HepG2 (cell line): ENCODE data around the gene ZNF213. TPM values are rescaled to one million over a fixed set of nuclear protein-coding genes. Genes with fewer than 3 reads are reported as not detected.

Experiments used
- GFI1 ChIP-seq: sonication (generic); formaldehyde crosslinking; IDR thresholded peaks from 2 replicates; pipeline ENCODE4 v1.5.0; 2020; ENCODE audit warnings: missing genetic modification reagents, mild to moderate bottlenecking, borderline replicate concordance
- HDAC1 ChIP-seq: sonication (generic); formaldehyde crosslinking; IDR thresholded peaks from 2 replicates; pipeline ENCODE4 v1.5.1; 2020; ENCODE audit warnings: mild to moderate bottlenecking, missing genetic modification reagents
- ZFY ChIP-seq: sonication (generic); formaldehyde crosslinking; IDR thresholded peaks from 2 replicates; pipeline ENCODE4 v1.4.0; 2020; ENCODE audit warnings: missing genetic modification reagents
- ZMYM2 ChIP-seq: sonication (generic); formaldehyde crosslinking; IDR thresholded peaks from 2 replicates; pipeline ENCODE4 v1.8.0; 2022; ENCODE audit warnings: mild to moderate bottlenecking, missing genetic modification reagents
- polyA plus RNA-seq, 8 experiments: library from polyadenylated mRNA; depleted of rRNA in 3 of 8; stranded (reverse) in 7 of 8; unstranded in 1 of 8; fragments of >200 nt; fragmentation: Illumina TruSeq in 4 of 8; extraction: Trizol in 4 of 8; gene quantifications; 2 replicates each; pipeline versions ENCODE4 v1.2.1 to v1.2.3, GENCODE V29; 2011 to 2016; ENCODE audit warnings: low read depth in 4 of 8, missing spikeins in 1 of 8, mixed read lengths in 1 of 8; ENCODE audit not compliant: insufficient read depth in 1 of 8
- total RNA-seq, 5 experiments: library from RNA; depleted of rRNA; stranded (reverse); fragments of >200 nt; fragmentation: Illumina TruSeq; extraction: Trizol; gene quantifications; 2 replicates each; pipeline ENCODE4 v1.2.3, GENCODE V29; 2016; ENCODE audit warnings: low read depth in 1 of 5
- TF ChIP-seq, protein P1 (sequence below): IDR thresholded peaks from 2 replicates; pipeline ENCODE4 v1.6.1; 2016
- TF ChIP-seq, protein P2 (sequence below), 2 experiments: sonication (generic) in 1 of 2; formaldehyde crosslinking in 1 of 2; IDR thresholded peaks; 2 replicates each; pipeline versions ENCODE4 v1.4.0 to v1.6.1; 2018 to 2020; ENCODE audit warnings: missing genetic modification reagents in 2 of 2, borderline replicate concordance in 1 of 2, low read depth in 1 of 2, mild to moderate bottlenecking in 1 of 2, missing biosample characterization in 1 of 2
- TF ChIP-seq, protein P3 (sequence below): sonication (generic); formaldehyde crosslinking; IDR thresholded peaks from 2 replicates; pipeline ENCODE4 v1.5.1; 2020; ENCODE audit warnings: mild to moderate bottlenecking, moderate library complexity, missing genetic modification reagents
- TF ChIP-seq, protein P4 (sequence below): IDR thresholded peaks from 2 replicates; pipeline ENCODE4 v1.6.1; 2012; ENCODE audit warnings: inconsistent platforms
- TF ChIP-seq, protein P5 (sequence below): sonication (generic); formaldehyde crosslinking; IDR thresholded peaks from 2 replicates; pipeline ENCODE4 v1.8.0; 2022; ENCODE audit warnings: mild to moderate bottlenecking, missing genetic modification reagents; ENCODE audit not compliant: insufficient replicate concordance
- TF ChIP-seq, protein P6 (sequence below): sonication (generic); formaldehyde crosslinking; IDR thresholded peaks from 2 replicates; pipeline ENCODE4 v1.5.0; 2020; ENCODE audit warnings: mild to moderate bottlenecking, missing genetic modification reagents, moderate library complexity
- TF ChIP-seq, protein P7 (sequence below): IDR thresholded peaks from 2 replicates; pipeline ENCODE4 v1.6.1; 2016; ENCODE audit warnings: missing compliant biosample characterization, missing genetic modification reagents, borderline replicate concordance
- TF ChIP-seq, protein P8 (sequence below), 2 experiments: sonication (generic) in 1 of 2; formaldehyde crosslinking in 1 of 2; IDR thresholded peaks; 2 replicates each; pipeline versions ENCODE4 v1.5.1 to v1.6.1; 2011 to 2020; ENCODE audit warnings: borderline replicate concordance in 1 of 2, low read depth in 1 of 2, low read length in 1 of 2, mild to moderate bottlenecking in 1 of 2, missing genetic modification reagents in 1 of 2, moderate library complexity in 1 of 2

The ZNF213 gene
- total and polyA plus RNA-seq, 2 of the 13 experiments (the other 11 are each of a cell fraction or from before 2014, with no cell fraction given), result 0.59 to 0.97 TPM

DNA sequence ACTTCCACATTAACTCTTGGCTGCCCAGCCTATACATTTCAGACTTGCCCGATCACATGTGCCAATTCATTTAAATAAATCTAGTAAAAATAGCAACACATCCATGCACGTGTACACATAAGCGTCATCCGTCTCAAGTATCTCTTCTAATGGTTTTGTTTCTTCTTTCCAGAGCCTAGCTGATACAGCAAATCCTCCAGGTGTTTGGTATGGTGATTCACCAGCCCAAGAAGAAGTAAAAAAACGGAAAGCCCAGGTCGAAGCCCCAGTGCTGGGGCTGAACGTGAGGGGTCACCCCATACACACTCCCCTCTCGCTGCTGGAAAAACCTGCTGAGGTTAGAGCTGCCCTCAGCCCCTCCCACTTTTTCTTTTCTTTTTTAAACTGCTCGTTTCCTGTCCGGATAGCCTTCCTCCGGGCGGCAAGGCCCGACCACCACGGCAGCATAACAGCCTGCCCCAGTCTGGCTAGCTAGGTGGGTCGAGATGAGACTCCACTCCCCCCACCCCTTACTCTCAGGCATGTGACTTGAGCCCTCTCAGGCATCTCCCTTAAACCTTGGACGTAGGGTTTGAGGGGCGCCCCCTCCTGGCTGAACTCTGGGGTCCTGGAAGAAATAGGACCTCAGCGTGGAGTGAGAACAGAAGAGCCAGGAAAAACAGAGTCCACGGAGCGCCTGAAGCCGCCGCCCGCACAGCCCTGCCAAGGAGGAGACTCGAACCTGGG, 39.2 kb downstream of the ZNF213 start (continued):
- TF ChIP-seq, protein P1, sequence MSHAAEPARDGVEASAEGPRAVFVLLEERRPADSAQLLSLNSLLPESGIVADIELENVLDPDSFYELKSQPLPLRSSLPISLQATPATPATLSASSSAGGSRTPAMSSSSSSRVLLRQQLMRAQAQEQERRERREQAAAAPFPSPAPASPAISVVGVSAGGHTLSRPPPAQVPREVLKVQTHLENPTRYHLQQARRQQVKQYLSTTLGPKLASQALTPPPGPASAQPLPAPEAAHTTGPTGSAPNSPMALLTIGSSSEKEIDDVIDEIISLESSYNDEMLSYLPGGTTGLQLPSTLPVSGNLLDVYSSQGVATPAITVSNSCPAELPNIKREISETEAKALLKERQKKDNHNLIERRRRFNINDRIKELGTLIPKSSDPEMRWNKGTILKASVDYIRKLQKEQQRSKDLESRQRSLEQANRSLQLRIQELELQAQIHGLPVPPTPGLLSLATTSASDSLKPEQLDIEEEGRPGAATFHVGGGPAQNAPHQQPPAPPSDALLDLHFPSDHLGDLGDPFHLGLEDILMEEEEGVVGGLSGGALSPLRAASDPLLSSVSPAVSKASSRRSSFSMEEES (CRISPR knock-in tag), result peak; percentile 65
- TF ChIP-seq ZMYM2 (peak; percentile 60; the same call in 1 of the 2 replicates), GFI1 (CRISPR knock-in tag) (peak; percentile 45; the same call in 1 of the 2 replicates), HDAC1 (CRISPR knock-in tag) (peak; percentile 30; the same call in 1 of the 2 replicates), ZFY (CRISPR knock-in tag) (peak; percentile 9; the same call in 1 of the 2 replicates)
- TF ChIP-seq, protein P2, sequence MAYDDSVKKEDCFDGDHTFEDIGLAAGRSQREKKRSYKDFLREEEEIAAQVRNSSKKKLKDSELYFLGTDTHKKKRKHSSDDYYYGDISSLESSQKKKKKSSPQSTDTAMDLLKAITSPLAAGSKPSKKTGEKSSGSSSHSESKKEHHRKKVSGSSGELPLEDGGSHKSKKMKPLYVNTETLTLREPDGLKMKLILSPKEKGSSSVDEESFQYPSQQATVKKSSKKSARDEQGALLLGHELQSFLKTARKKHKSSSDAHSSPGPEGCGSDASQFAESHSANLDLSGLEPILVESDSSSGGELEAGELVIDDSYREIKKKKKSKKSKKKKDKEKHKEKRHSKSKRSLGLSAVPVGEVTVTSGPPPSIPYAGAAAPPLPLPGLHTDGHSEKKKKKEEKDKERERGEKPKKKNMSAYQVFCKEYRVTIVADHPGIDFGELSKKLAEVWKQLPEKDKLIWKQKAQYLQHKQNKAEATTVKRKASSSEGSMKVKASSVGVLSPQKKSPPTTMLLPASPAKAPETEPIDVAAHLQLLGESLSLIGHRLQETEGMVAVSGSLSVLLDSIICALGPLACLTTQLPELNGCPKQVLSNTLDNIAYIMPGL (CRISPR knock-in tag; IDR thresholded peaks at IDR 0.05; ENCODE audit: borderline replicate concordance in 1 of 2, low read depth in 1 of 2), result peak; percentile 52 to 89; a peak in 3 of 4 replicates
- TF ChIP-seq, protein P3, sequence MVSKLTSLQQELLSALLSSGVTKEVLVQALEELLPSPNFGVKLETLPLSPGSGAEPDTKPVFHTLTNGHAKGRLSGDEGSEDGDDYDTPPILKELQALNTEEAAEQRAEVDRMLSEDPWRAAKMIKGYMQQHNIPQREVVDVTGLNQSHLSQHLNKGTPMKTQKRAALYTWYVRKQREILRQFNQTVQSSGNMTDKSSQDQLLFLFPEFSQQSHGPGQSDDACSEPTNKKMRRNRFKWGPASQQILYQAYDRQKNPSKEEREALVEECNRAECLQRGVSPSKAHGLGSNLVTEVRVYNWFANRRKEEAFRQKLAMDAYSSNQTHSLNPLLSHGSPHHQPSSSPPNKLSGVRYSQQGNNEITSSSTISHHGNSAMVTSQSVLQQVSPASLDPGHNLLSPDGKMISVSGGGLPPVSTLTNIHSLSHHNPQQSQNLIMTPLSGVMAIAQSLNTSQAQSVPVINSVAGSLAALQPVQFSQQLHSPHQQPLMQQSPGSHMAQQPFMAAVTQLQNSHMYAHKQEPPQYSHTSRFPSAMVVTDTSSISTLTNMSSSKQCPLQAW (CRISPR knock-in tag), result 0 out of 2 replicates have a peak, but pooled peaks have one; percentile 27
- TF ChIP-seq, protein P4, sequence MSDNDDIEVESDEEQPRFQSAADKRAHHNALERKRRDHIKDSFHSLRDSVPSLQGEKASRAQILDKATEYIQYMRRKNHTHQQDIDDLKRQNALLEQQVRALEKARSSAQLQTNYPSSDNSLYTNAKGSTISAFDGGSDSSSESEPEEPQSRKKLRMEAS, result peak; percentile 37
- TF ChIP-seq, protein P5, sequence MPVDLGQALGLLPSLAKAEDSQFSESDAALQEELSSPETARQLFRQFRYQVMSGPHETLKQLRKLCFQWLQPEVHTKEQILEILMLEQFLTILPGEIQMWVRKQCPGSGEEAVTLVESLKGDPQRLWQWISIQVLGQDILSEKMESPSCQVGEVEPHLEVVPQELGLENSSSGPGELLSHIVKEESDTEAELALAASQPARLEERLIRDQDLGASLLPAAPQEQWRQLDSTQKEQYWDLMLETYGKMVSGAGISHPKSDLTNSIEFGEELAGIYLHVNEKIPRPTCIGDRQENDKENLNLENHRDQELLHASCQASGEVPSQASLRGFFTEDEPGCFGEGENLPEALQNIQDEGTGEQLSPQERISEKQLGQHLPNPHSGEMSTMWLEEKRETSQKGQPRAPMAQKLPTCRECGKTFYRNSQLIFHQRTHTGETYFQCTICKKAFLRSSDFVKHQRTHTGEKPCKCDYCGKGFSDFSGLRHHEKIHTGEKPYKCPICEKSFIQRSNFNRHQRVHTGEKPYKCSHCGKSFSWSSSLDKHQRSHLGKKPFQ, result peak; percentile 30
- TF ChIP-seq, protein P6, sequence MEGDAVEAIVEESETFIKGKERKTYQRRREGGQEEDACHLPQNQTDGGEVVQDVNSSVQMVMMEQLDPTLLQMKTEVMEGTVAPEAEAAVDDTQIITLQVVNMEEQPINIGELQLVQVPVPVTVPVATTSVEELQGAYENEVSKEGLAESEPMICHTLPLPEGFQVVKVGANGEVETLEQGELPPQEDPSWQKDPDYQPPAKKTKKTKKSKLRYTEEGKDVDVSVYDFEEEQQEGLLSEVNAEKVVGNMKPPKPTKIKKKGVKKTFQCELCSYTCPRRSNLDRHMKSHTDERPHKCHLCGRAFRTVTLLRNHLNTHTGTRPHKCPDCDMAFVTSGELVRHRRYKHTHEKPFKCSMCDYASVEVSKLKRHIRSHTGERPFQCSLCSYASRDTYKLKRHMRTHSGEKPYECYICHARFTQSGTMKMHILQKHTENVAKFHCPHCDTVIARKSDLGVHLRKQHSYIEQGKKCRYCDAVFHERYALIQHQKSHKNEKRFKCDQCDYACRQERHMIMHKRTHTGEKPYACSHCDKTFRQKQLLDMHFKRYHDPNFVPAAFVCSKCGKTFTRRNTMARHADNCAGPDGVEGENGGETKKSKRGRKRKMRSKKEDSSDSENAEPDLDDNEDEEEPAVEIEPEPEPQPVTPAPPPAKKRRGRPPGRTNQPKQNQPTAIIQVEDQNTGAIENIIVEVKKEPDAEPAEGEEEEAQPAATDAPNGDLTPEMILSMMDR, result peak; percentile 72
- TF ChIP-seq, protein P7, sequence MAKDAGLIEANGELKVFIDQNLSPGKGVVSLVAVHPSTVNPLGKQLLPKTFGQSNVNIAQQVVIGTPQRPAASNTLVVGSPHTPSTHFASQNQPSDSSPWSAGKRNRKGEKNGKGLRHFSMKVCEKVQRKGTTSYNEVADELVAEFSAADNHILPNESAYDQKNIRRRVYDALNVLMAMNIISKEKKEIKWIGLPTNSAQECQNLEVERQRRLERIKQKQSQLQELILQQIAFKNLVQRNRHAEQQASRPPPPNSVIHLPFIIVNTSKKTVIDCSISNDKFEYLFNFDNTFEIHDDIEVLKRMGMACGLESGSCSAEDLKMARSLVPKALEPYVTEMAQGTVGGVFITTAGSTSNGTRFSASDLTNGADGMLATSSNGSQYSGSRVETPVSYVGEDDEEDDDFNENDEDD (CRISPR knock-in tag), result 0 out of 2 replicates have a peak, but pooled peaks have one; percentile 47
- TF ChIP-seq, protein P8, sequence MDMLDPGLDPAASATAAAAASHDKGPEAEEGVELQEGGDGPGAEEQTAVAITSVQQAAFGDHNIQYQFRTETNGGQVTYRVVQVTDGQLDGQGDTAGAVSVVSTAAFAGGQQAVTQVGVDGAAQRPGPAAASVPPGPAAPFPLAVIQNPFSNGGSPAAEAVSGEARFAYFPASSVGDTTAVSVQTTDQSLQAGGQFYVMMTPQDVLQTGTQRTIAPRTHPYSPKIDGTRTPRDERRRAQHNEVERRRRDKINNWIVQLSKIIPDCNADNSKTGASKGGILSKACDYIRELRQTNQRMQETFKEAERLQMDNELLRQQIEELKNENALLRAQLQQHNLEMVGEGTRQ (IDR thresholded peaks at IDR 0.05; ENCODE audit: low read depth, low read length), result no peak
- TF ChIP-seq, protein P8 (CRISPR knock-in tag; IDR thresholded peaks at IDR 0.05; ENCODE audit: borderline replicate concordance), result 0 out of 2 replicates have a peak, but pooled peaks have one; percentile 28
